Suprapubic skin (tissue), 4 donors: ENCODE data around the gene SPOCK1.

Experiments
- CTCF ChIP-seq, 2 donors: fragments of 200-600 bp in 1 of 2; fragments of 450-650 bp in 1 of 2; sonication (generic) in 1 of 2; IDR thresholded peaks; one replicate each; pipeline ENCODE4 v1.5.1; 2016 to 2019; ENCODE audit warnings: antibody characterized with exemption in 2 of 2, mild to moderate bottlenecking in 1 of 2, moderate library complexity in 1 of 2
- EP300 ChIP-seq: sonication (generic); formaldehyde crosslinking; IDR thresholded peaks from one replicate; pipeline ENCODE4 v1.6.1; 2017; ENCODE audit warnings: antibody characterized with exemption
- POLR2A ChIP-seq, 2 donors: fragments of 450-650 bp; IDR thresholded peaks; one replicate each; pipeline ENCODE4 v1.6.1; 2017; ENCODE audit warnings: antibody characterized with exemption in 2 of 2, mild to moderate bottlenecking in 2 of 2, moderate library complexity in 2 of 2
- POLR2AphosphoS5 ChIP-seq, 3 donors: sonication (generic); formaldehyde crosslinking; IDR thresholded peaks; one replicate each; pipeline ENCODE4 v1.6.1; 2017; ENCODE audit warnings: antibody characterized with exemption in 3 of 3

GRCh38 chr5:137181667-137182066 is 317.5 kb downstream of the SPOCK1 start:
- TF ChIP-seq CTCF (IDR thresholded peaks at IDR 0.05) (no peak), EP300 (no peak), POLR2AphosphoS5 (IDR thresholded peaks at IDR 0.05) (no peak), POLR2A (IDR thresholded peaks at IDR 0.05) (no peak)
